IPS-18a (cell line): ENCODE results near the gene ACSS1.

Source experiments
- H3K27ac ChIP-seq: one replicate; pipeline ENCODE4 v1.5.1; 2013; ENCODE audit warnings: low read length
- H3K27me3 ChIP-seq: one replicate; pipeline ENCODE4 v1.6.1; 2013; ENCODE audit warnings: mild to moderate bottlenecking, low read length; ENCODE audit not compliant: control insufficient read depth, insufficient read depth
- H3K36me3 ChIP-seq: one replicate; pipeline ENCODE4 v1.6.1; 2013; ENCODE audit warnings: low read depth, low read length; ENCODE audit not compliant: control insufficient read depth
- H3K4me1 ChIP-seq: one replicate; pipeline ENCODE4 v1.6.1; 2013; ENCODE audit warnings: low read depth, low read length; ENCODE audit not compliant: control insufficient read depth
- H3K4me3 ChIP-seq: one replicate; pipeline ENCODE4 v1.5.1; 2013; ENCODE audit warnings: low read length
- H3K9ac ChIP-seq: one replicate; pipeline ENCODE4 v1.6.1; 2013; ENCODE audit warnings: mild to moderate bottlenecking, low read length, moderate library complexity
- H3K9me3 ChIP-seq: one replicate; pipeline ENCODE4 v1.6.1; 2013; ENCODE audit warnings: low read depth, low read length; ENCODE audit not compliant: control insufficient read depth

ACSS1 gene

DNA sequence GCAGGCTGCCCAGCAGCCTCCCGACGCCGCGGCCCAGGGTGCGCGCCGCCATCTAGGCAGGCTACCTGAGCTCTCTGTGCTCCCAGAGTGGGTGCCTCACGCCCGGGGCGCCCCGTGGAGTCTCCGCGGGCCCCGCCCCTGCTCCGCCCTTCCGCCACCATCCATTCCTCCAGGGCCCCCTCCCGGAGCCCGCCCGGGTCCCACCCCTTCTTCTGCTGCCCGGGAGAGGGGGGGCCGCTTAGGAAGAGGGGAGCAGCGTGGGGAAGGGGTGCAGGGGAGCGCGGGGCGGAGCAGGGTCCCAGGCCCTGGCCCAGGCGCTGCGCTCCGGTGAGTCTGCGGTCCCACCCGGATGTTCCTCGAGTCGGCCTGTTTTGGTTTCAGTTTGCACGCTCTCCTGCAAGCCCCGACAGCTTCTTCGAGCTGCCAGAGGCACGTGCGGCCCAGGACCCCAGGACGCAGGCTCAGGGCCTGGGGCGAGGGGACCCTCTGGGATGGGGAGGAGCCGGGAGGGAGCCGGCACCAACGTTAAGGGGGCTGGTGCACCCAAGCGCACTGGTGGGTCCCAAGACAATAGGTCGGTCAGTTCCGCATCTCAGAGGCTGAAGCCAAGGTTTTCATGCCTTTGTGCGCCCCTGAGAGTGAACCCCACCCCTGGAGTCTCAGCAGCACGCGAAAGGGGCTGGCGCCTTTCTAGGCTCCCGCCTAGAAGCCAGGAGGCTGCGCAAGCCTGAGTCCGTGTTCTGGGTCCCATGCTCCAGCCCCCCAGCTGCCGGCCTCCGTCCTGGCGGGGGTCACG is at the start of gene ACSS1:
Gene ACSS1, minus strand, starts transcription at position 89 of the 796 bp plus-strand sequence. Its CDS starts 37 bp downstream, at position 52.
- Histone ChIP-seq H3K27me3 (peaks cover 86% of the 10 kb centered on the region), H3K4me3 (peak within 1 kb of the TSS; percentile 55), H3K36me3 (no peaks in the 10 kb centered on the region), H3K27ac (no peak within 1 kb of the TSS), H3K4me1 (no peaks in the 10 kb centered on the region), H3K9me3 (no peaks in the 10 kb centered on the region), H3K9ac (no peak within 1 kb of the TSS)

GRCh38 chr20:25103526-25103925 is 45.6 kb upstream of the ACSS1 start:
- no peaks in the 10 kb centered on the region for H3K36me3 ChIP-seq
- no peak overlapping the region for H3K27ac ChIP-seq
- no peak overlapping the region for H3K4me3 ChIP-seq
- no peaks in the 10 kb centered on the region for H3K9me3 ChIP-seq
- no peaks in the 10 kb centered on the region for H3K4me1 ChIP-seq
- no peaks in the 10 kb centered on the region for H3K27me3 ChIP-seq
- H3K9ac ChIP-seq: no peak overlapping the region

GRCh38 chr20:25100914-25101313 is 43.0 kb upstream of the ACSS1 start:
- H3K4me3 ChIP-seq: no peak overlapping the region
- H3K27me3 ChIP-seq: no peaks in the 10 kb centered on the region
- no peaks in the 10 kb centered on the region for H3K4me1 ChIP-seq
- H3K36me3 ChIP-seq: no peaks in the 10 kb centered on the region
- H3K27ac ChIP-seq: no peak overlapping the region
- no peak overlapping the region for H3K9ac ChIP-seq
- H3K9me3 ChIP-seq: no peaks in the 10 kb centered on the region

DNA sequence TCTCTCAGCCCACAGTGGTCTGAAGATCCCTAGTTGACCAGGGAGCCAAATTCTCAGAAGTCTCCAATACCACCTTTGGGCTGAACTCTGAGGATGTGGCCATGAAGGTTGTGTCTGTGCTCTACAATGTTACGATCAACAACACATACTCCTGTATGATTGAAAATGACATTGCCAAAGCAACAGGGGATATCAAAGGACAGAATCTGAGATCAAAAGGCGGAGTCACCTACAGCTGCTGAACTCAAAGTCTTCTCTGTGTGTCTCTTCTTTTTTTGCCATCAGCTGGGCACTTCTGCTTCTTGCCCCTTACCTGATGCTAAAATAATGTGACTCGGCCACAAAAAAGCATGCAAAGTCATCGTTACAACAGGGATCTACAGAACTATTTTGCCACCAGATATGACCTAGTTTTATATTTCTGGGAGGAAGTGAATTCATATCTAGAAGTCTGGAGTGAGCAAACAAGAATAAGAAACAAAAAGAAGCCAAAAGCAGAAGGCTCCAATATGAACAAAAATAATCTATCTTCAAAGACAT is 41.7 kb upstream of the ACSS1 start:
- Histone ChIP-seq H3K27ac (no peak overlapping the region), H3K27me3 (no peaks in the 10 kb centered on the region), H3K36me3 (no peaks in the 10 kb centered on the region), H3K4me1 (no peaks in the 10 kb centered on the region), H3K4me3 (no peak overlapping the region), H3K9ac (no peak overlapping the region), H3K9me3 (no peaks in the 10 kb centered on the region)

DNA sequence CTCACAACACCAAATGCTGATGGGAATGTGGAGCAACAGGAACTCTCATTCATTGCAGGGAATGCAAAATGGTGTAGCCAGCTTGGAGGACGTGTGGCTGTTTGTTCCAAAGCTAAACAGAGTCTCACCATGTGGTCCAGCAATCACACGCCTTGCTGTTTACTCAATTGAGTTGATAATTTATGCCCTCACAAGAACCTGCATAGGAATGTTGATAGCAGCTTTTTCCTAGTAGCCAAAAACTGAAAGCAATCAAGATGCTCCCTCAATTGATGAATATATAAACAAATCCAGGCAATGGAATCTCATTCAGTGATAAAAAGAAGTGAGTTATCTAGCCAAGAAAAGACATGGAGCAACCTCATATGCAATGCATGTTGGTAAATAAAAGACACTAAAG is 39.6 kb upstream of the ACSS1 start:
- Histone ChIP-seq H3K9ac (no peak overlapping the region), H3K4me3 (no peak overlapping the region), H3K27ac (no peak overlapping the region), H3K9me3 (no peaks in the 10 kb centered on the region), H3K27me3 (no peaks in the 10 kb centered on the region), H3K4me1 (no peaks in the 10 kb centered on the region), H3K36me3 (no peaks in the 10 kb centered on the region)

DNA sequence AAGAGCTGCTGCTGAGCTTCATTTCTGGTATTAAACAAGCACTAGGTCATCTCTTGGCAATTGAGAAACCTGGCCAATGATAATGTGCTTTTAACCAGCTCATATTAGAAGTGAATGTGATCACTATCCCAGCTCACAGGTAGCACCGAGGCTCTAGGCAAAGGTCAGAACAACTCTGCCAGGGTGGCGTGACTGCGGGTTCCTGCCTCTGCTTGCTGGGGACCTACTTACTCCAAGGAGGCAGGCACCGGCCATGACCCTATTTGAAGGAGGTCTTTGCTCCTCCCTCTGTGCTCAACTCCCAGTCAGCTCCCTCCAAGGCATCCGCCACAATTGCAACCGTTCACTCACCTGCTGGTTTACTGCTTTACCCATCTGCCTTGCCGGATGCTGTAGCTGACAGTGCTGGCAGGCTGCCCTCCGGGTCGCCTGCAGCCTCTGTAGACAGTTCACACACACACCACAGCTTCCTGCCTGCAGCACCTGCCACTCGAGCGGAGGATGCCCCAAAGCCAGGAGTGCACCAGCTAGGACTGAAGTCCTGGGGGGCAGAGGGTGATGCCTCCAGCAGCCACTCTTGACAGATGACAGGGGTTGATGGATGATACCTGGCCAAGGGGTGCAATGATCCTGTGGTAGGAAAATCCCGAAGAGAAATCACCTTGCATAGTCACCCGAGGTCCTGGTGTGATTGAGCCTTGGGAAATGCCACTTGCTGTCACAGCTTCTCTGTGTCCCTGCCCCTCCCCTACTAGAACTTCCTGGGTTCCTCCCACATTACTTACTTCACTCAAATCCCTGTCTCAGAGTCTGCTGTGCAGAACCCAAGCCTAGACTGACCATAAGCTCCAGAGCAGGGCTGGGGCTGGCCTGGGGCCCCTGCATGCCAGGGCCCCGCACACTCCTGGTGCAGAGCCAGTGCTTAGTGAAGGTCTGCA is 32.8 kb upstream of the ACSS1 start:
- no peak overlapping the region for H3K4me3 ChIP-seq
- H3K27ac ChIP-seq: no peak overlapping the region
- H3K27me3 ChIP-seq: peaks cover 19% of the 10 kb centered on the region
- H3K36me3 ChIP-seq: no peaks in the 10 kb centered on the region
- no peaks in the 10 kb centered on the region for H3K9me3 ChIP-seq
- no peak overlapping the region for H3K9ac ChIP-seq
- peaks cover 4% of the 10 kb centered on the region for H3K4me1 ChIP-seq

GRCh38 chr20:25089662-25090061 is 31.7 kb upstream of the ACSS1 start:
- Histone ChIP-seq H3K27me3 (peaks cover 30% of the 10 kb centered on the region), H3K9me3 (no peaks in the 10 kb centered on the region), H3K36me3 (no peaks in the 10 kb centered on the region), H3K4me1 (peaks cover 8% of the 10 kb centered on the region), H3K27ac (no peak overlapping the region), H3K4me3 (no peak overlapping the region), H3K9ac (no peak overlapping the region)

DNA sequence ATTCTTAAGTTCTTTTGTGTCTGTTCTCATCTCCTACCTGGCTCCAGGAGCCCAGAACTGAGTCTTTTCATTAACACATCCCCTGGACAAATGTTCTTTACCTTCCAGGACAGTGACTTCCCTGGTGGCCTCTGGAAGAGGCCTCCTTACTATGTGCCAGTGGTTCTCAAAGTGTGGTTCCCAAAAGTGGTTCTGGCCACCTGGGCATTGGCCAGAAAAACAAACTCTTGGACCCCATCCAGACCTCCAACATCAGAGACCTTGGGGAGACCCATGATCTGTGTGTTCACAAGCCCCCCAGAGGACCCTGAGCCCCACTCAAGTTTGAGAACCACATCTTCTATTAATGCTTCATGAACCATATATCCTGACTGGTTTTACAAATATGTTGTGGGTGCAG is 31.2 kb upstream of the ACSS1 start:
- Histone ChIP-seq H3K9ac (no peak overlapping the region), H3K27ac (no peak overlapping the region), H3K27me3 (peaks cover 36% of the 10 kb centered on the region), H3K4me1 (peaks cover 14% of the 10 kb centered on the region), H3K9me3 (no peaks in the 10 kb centered on the region), H3K36me3 (no peaks in the 10 kb centered on the region), H3K4me3 (no peak overlapping the region)

GRCh38 chr20:25088267-25088666 is 30.3 kb upstream of the ACSS1 start:
- Histone ChIP-seq H3K4me3 (no peak overlapping the region), H3K27me3 (peaks cover 44% of the 10 kb centered on the region), H3K9ac (no peak overlapping the region), H3K36me3 (no peaks in the 10 kb centered on the region), H3K4me1 (peaks cover 22% of the 10 kb centered on the region), H3K27ac (no peak overlapping the region), H3K9me3 (no peaks in the 10 kb centered on the region)

GRCh38 chr20:25087186-25087929 is 29.4 kb upstream of the ACSS1 start:
- H3K4me3 ChIP-seq: no peak overlapping the region
- peaks cover 53% of the 10 kb centered on the region for H3K27me3 ChIP-seq

More at GRCh38 chr20:25087186-25087929, 29.4 kb upstream of the ACSS1 start:
- Histone ChIP-seq H3K36me3 (no peaks in the 10 kb centered on the region), H3K9ac (no peak overlapping the region), H3K9me3 (no peaks in the 10 kb centered on the region), H3K4me1 (peaks cover 22% of the 10 kb centered on the region), H3K27ac (no peak overlapping the region)
